ENCODE measurements around the gene SASH1. TPM values are rescaled to one million over a fixed set of nuclear protein-coding genes. Genes with fewer than 3 reads are reported as not detected.
"Not testable (repeated sequence)": the region's sequence is repeated elsewhere in the genome, so short reads cannot be mapped to it uniquely, and the experiment has no call there.

Gene SASH1
- total RNA-seq, 1 experiment from 2014 or later: 19.2 TPM

DNA sequence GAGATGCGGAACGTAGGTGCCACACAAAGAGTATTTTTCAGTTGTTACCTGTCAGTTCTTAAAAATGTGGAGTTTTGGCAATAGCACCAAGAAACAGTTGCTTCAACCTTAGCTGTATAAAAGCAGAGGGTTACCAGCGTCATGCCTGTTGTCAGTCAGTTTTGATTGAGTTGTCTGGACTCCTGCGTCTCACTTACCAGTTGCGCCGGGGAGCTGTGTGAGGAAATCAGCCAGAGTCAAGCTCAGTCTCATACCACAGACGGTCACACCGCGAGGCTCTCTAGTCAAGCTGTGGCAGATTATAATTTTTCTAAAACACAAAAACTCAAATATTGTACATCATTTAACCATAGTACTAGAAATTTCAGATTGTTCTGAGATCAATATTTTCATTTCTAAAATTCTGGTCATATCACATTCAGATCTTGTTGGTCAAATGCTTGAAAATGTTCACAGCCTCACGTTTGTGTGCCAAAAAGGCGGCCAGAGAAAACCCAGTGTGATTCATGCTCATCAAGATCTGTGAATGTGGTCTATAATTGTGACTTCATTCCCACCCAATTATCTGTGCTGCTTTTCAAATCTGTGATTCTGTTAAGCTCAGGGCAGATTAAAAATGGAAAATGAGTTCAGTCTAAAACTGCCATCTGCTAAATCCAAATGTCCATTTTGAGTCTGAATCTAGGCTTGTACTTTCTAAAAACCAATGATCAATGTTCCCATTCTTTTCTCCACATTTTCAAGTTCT, 37.5 kb downstream of the SASH1 start:
- H3K4me1 ChIP-seq (ENCODE audit: insufficient read depth, low read length, poor library complexity, severe bottlenecking): peaks cover 35% of the 10 kb centered on the region
- TF ChIP-seq, protein P1, sequence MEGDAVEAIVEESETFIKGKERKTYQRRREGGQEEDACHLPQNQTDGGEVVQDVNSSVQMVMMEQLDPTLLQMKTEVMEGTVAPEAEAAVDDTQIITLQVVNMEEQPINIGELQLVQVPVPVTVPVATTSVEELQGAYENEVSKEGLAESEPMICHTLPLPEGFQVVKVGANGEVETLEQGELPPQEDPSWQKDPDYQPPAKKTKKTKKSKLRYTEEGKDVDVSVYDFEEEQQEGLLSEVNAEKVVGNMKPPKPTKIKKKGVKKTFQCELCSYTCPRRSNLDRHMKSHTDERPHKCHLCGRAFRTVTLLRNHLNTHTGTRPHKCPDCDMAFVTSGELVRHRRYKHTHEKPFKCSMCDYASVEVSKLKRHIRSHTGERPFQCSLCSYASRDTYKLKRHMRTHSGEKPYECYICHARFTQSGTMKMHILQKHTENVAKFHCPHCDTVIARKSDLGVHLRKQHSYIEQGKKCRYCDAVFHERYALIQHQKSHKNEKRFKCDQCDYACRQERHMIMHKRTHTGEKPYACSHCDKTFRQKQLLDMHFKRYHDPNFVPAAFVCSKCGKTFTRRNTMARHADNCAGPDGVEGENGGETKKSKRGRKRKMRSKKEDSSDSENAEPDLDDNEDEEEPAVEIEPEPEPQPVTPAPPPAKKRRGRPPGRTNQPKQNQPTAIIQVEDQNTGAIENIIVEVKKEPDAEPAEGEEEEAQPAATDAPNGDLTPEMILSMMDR (conservative IDR thresholded peaks at IDR 0.05; ENCODE audit: low read depth, low read length): no peak
- TF ChIP-seq EZH2 (IDR thresholded peaks at IDR 0.05; ENCODE audit: borderline replicate concordance, low read depth, low read length, poor library complexity, severe bottlenecking): no peak
- ChIA-PET POLR2A (ENCODE audit: low non-redundant PET) (no interaction called here), CTCF (no interaction called here)
- no peak for DNase-seq (ENCODE audit: low spot score)
- no peak overlapping the region for H3K27ac ChIP-seq (ENCODE audit: low read depth, low read length, poor library complexity, severe bottlenecking)
- no peaks in the 10 kb centered on the region for H3K9me3 ChIP-seq (ENCODE audit: low read depth, low read length, poor library complexity, severe bottlenecking)
- no peaks in the 10 kb centered on the region for H3K27me3 ChIP-seq (replicated peaks; ENCODE audit: insufficient read depth, low read depth, low read length, poor library complexity)
- no peak overlapping the region for H3K4me3 ChIP-seq (ENCODE audit: low read depth, low read length, poor library complexity, severe bottlenecking)
- H3K36me3 ChIP-seq (ENCODE audit: insufficient read depth, low read length, poor library complexity, severe bottlenecking): no peaks in the 10 kb centered on the region
- intact Hi-C loops (cut with micrococcal nuclease; ENCODE audit: unreplicated experiment): no loop called here
- BruUV-seq (replicated peaks): no TSS peak

DNA sequence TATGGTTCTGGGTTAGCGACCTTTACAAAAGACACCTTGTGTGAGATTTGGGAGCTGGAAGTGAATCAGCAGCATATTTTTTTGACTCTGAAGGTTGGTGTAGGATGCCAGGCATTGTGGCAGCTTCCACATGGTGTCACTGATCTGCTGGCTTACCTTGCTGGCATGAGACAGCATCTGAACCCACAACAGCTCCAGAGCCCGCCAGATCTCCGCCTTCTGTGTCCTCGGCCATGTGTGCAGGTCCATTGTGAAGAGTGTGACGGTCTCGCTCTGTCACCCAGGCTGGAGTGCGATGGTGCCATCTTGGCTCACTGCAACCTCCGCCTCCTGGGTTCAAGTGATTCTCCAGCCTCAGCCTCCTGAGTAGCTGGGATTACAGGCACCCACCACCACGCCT, 39.4 kb downstream of the SASH1 start:
- BruUV-seq (replicated peaks); H3K27me3 ChIP-seq (replicated peaks; ENCODE audit: insufficient read depth, low read depth, low read length, poor library complexity); H3K36me3 ChIP-seq (ENCODE audit: insufficient read depth, low read length, poor library complexity, severe bottlenecking); POLR2A ChIA-PET (ENCODE audit: low non-redundant PET); intact Hi-C loops (cut with micrococcal nuclease; ENCODE audit: unreplicated experiment); CTCF ChIA-PET; H3K4me3 ChIP-seq (ENCODE audit: low read depth, low read length, poor library complexity, severe bottlenecking); H3K9me3 ChIP-seq (ENCODE audit: low read depth, low read length, poor library complexity, severe bottlenecking); DNase-seq (ENCODE audit: low spot score); H3K27ac ChIP-seq (ENCODE audit: low read depth, low read length, poor library complexity, severe bottlenecking): not testable (repeated sequence)
- H3K4me1 ChIP-seq (ENCODE audit: insufficient read depth, low read length, poor library complexity, severe bottlenecking): peaks cover 37% of the 10 kb centered on the region

DNA sequence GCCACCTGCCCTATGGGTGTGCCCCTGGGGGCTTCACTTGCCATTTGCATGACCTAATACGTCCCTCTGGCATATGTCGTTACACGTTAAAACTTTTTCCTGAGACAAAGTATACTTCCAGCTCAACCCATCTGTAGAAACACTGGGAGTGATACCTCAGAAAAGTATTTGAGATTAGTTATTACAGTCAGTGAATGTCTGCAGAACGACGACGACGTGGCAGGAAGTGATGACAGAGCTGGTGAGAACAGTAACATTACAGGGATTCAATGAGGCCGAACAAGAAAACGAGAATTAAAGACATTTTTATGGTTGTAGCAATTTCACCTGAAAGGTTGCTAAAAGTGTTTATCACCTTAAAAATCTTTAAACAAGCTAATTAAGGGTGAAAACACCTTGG, 40.2 kb downstream of the SASH1 start:
- H3K27ac ChIP-seq (ENCODE audit: low read depth, low read length, poor library complexity, severe bottlenecking): no peak overlapping the region
- no peaks in the 10 kb centered on the region for H3K9me3 ChIP-seq (ENCODE audit: low read depth, low read length, poor library complexity, severe bottlenecking)
- intact Hi-C loops (cut with micrococcal nuclease; ENCODE audit: unreplicated experiment): no loop called here
- DNase-seq (ENCODE audit: low spot score): no peak
- peaks cover 31% of the 10 kb centered on the region for H3K4me1 ChIP-seq (ENCODE audit: insufficient read depth, low read length, poor library complexity, severe bottlenecking)
- ChIA-PET CTCF (no interaction called here), POLR2A (ENCODE audit: low non-redundant PET) (no interaction called here)
- BruUV-seq (replicated peaks): no TSS peak
- TF ChIP-seq EZH2 (IDR thresholded peaks at IDR 0.05; ENCODE audit: borderline replicate concordance, low read depth, low read length, poor library complexity, severe bottlenecking): no peak
- TF ChIP-seq, protein P1 (conservative IDR thresholded peaks at IDR 0.05; ENCODE audit: low read depth, low read length): no peak
- H3K36me3 ChIP-seq (ENCODE audit: insufficient read depth, low read length, poor library complexity, severe bottlenecking): no peaks in the 10 kb centered on the region
- H3K4me3 ChIP-seq (ENCODE audit: low read depth, low read length, poor library complexity, severe bottlenecking): no peak overlapping the region
- no peaks in the 10 kb centered on the region for H3K27me3 ChIP-seq (replicated peaks; ENCODE audit: insufficient read depth, low read depth, low read length, poor library complexity)

All from A673 (cell line).